ENCODE results near the gene IFT172. TPM values are rescaled to one million over a fixed set of nuclear protein-coding genes. Genes with fewer than 3 reads are reported as not detected.

IFT172 gene
- polyA plus RNA-seq, 1 donor from 2014 or later: 1.9 TPM

- no peaks in the 10 kb centered on the region for H3K36me3 Mint-ChIP-seq
- no peaks in the 10 kb centered on the region for H3K9me3 Mint-ChIP-seq
- peaks cover 42% of the 10 kb centered on the region for H3K27me3 Mint-ChIP-seq
- H3K4me3 Mint-ChIP-seq: peak overlapping the region in 1 of 4 donors; percentile 2
- peaks cover 3 to 8% (median 3%) of the 10 kb centered on the region in 3 donors for H3K4me1 Mint-ChIP-seq
- peak overlapping the region in 1 of 3 donors; percentile 8 for H3K27ac Mint-ChIP-seq
Measured at GRCh38 chr2:27497288-27497627, 7.7 kb upstream of the IFT172 start.

- peaks cover 3 to 8% (median 5%) of the 10 kb centered on the region in 3 donors for H3K4me1 Mint-ChIP-seq
- peak within 1 kb of the TSS in 1 of 3 donors; percentile 41 for H3K27ac Mint-ChIP-seq
- peaks cover 42% of the 10 kb centered on the region for H3K27me3 Mint-ChIP-seq
Measured at GRCh38 chr2:27496357-27497287, 7.1 kb upstream of the IFT172 start, which contains the start of gene GCKR. Gene GCKR, plus strand, starts transcription at chr2:27496839. Its CDS starts 66 bp downstream, at chr2:27496905.

GRCh38 chr2:27495840-27496356, 6.4 kb upstream of the IFT172 start:
- Mint-ChIP-seq H3K36me3 (no peaks in the 10 kb centered on the region), H3K27ac (peak overlapping the region in 1 of 3 donors; percentile 41), H3K4me3 (peak overlapping the region in 3 of 4 donors; percentile 50 to 72 (median 61)), H3K27me3 (peaks cover 42% of the 10 kb centered on the region), H3K9me3 (no peaks in the 10 kb centered on the region), H3K4me1 (peaks cover 3 to 8% (median 5%) of the 10 kb centered on the region in 3 donors)

More at GRCh38 chr2:27496357-27497287, 7.1 kb upstream of the IFT172 start, which contains the start of gene GCKR:
- peak within 1 kb of the TSS; percentile 2 to 72 (median 56) for H3K4me3 Mint-ChIP-seq
- no peaks in the 10 kb centered on the region for H3K36me3 Mint-ChIP-seq
- no peaks in the 10 kb centered on the region for H3K9me3 Mint-ChIP-seq

- H3K9me3 Mint-ChIP-seq: no peaks in the 10 kb centered on the region
- peaks cover 5 to 8% (median 8%) of the 10 kb centered on the region in 3 donors for H3K4me1 Mint-ChIP-seq
- no peaks in the 10 kb centered on the region for H3K36me3 Mint-ChIP-seq
- peak within 1 kb of the TSS; percentile 50 to 72 (median 67) for H3K4me3 Mint-ChIP-seq
- peak within 1 kb of the TSS in 1 of 3 donors; percentile 41 for H3K27ac Mint-ChIP-seq
- H3K27me3 Mint-ChIP-seq: peaks cover 43% of the 10 kb centered on the region
Measured at GRCh38 chr2:27494944-27495554, 5.5 kb upstream of the IFT172 start, which contains the start of gene FNDC4. Gene FNDC4, minus strand, starts transcription at chr2:27495200. Its CDS starts 521 bp downstream, at chr2:27494679.

- H3K9me3 Mint-ChIP-seq: no peaks in the 10 kb centered on the region
- peak overlapping the region in 3 of 4 donors; percentile 29 to 68 (median 30) for H3K4me3 Mint-ChIP-seq
- peaks cover 11 to 14% (median 12%) of the 10 kb centered on the region in 3 donors for H3K4me1 Mint-ChIP-seq
- no peak overlapping the region for H3K27ac Mint-ChIP-seq
- H3K27me3 Mint-ChIP-seq: peaks cover 43% of the 10 kb centered on the region
- H3K36me3 Mint-ChIP-seq: no peaks in the 10 kb centered on the region
Measured at GRCh38 chr2:27494284-27494943, 4.9 kb upstream of the IFT172 start.

- H3K36me3 Mint-ChIP-seq: no peaks in the 10 kb centered on the region
- peaks cover 13 to 17% (median 15%) of the 10 kb centered on the region in 3 donors for H3K4me1 Mint-ChIP-seq
- H3K4me3 Mint-ChIP-seq: peak overlapping the region in 3 of 4 donors; percentile 21 to 56 (median 30)
- H3K27ac Mint-ChIP-seq: no peak overlapping the region
- no peaks in the 10 kb centered on the region for H3K9me3 Mint-ChIP-seq
- peaks cover 41% of the 10 kb centered on the region for H3K27me3 Mint-ChIP-seq
Measured at GRCh38 chr2:27493948-27494283, 4.4 kb upstream of the IFT172 start.

- H3K36me3 Mint-ChIP-seq: no peaks in the 10 kb centered on the region
- H3K27me3 Mint-ChIP-seq: peaks cover 37% of the 10 kb centered on the region
- peaks cover 17 to 19% (median 19%) of the 10 kb centered on the region in 3 donors for H3K4me1 Mint-ChIP-seq
- H3K9me3 Mint-ChIP-seq: no peaks in the 10 kb centered on the region
- H3K4me3 Mint-ChIP-seq: peak overlapping the region in 2 of 4 donors; percentile 17 to 25
- H3K27ac Mint-ChIP-seq: no peak overlapping the region
Measured at GRCh38 chr2:27492557-27492956, 3.0 kb upstream of the IFT172 start.

- no peaks in the 10 kb centered on the region for H3K9me3 Mint-ChIP-seq
- H3K36me3 Mint-ChIP-seq: peaks cover 3% of the 10 kb centered on the region
- peak overlapping the region; percentile 74 to 95 (median 90) for H3K4me3 Mint-ChIP-seq
Measured at GRCh38 chr2:27489118-27489497, 435 bp downstream of the IFT172 start.

GRCh38 chr2:27485496-27485895, 4.0 kb downstream of the IFT172 start:
- Mint-ChIP-seq H3K27me3 (peaks cover 1% of the 10 kb centered on the region), H3K36me3 (peaks cover 9% of the 10 kb centered on the region), H3K4me1 (peaks cover 9 to 23% (median 21%) of the 10 kb centered on the region in 3 donors), H3K4me3 (no peak overlapping the region), H3K27ac (peak overlapping the region in 2 of 3 donors; percentile 33 to 61), H3K9me3 (no peaks in the 10 kb centered on the region)

More at GRCh38 chr2:27489118-27489497, 435 bp downstream of the IFT172 start:
- H3K4me1 Mint-ChIP-seq: peaks cover 9 to 23% (median 20%) of the 10 kb centered on the region in 3 donors
- peaks cover 8% of the 10 kb centered on the region for H3K27me3 Mint-ChIP-seq
- H3K27ac Mint-ChIP-seq: peak overlapping the region; percentile 85 to 97 (median 97)

- Mint-ChIP-seq H3K27ac (peak overlapping the region in 1 of 3 donors; percentile 34), H3K9me3 (no peaks in the 10 kb centered on the region), H3K4me1 (no peaks in the 10 kb centered on the region), H3K27me3 (no peaks in the 10 kb centered on the region), H3K4me3 (no peak overlapping the region), H3K36me3 (peaks cover 8% of the 10 kb centered on the region)
Measured at GRCh38 chr2:27471961-27472360, 17.6 kb downstream of the IFT172 start.

- H3K4me3 Mint-ChIP-seq: no peak overlapping the region
- H3K36me3 Mint-ChIP-seq: peaks cover 4% of the 10 kb centered on the region
- H3K27me3 Mint-ChIP-seq: no peaks in the 10 kb centered on the region
- H3K4me1 Mint-ChIP-seq: no peaks in the 10 kb centered on the region
- H3K9me3 Mint-ChIP-seq: no peaks in the 10 kb centered on the region
- no peak overlapping the region for H3K27ac Mint-ChIP-seq
Measured at GRCh38 chr2:27464443-27464842, 25.1 kb downstream of the IFT172 start.

GRCh38 chr2:27461118-27461517, 28.4 kb downstream of the IFT172 start:
- Mint-ChIP-seq H3K27ac (no peak overlapping the region), H3K4me3 (no peak overlapping the region), H3K36me3 (peaks cover 15% of the 10 kb centered on the region), H3K4me1 (no peaks in the 10 kb centered on the region), H3K9me3 (no peaks in the 10 kb centered on the region), H3K27me3 (no peaks in the 10 kb centered on the region)

- Mint-ChIP-seq H3K4me1 (peaks cover 0 to 2% (median 0%) of the 10 kb centered on the region in 3 donors), H3K4me3 (no peak overlapping the region), H3K36me3 (peaks cover 12% of the 10 kb centered on the region), H3K27ac (no peak overlapping the region), H3K27me3 (no peaks in the 10 kb centered on the region), H3K9me3 (no peaks in the 10 kb centered on the region)
Measured at GRCh38 chr2:27453968-27454367, 35.6 kb downstream of the IFT172 start.

- peak overlapping the region in 1 of 3 donors; percentile 8 for H3K27ac Mint-ChIP-seq
- no peaks in the 10 kb centered on the region for H3K27me3 Mint-ChIP-seq
- H3K36me3 Mint-ChIP-seq: peaks cover 4% of the 10 kb centered on the region
- H3K9me3 Mint-ChIP-seq: no peaks in the 10 kb centered on the region
- H3K4me1 Mint-ChIP-seq: peaks cover 0 to 2% (median 0%) of the 10 kb centered on the region in 3 donors
- H3K4me3 Mint-ChIP-seq: no peak overlapping the region
Measured at GRCh38 chr2:27451095-27451494, 38.4 kb downstream of the IFT172 start.

Measured in IgD-negative memory B cell (primary cell).